HL-60 (cell line): Measurements from ENCODE around the gene BRICD5.

ENCODE experiments used
- DNase-seq, 2 experiments: peaks; one replicate each; pipeline ENCODE4 v3.0.0-alpha.2; 2010 to 2020; ENCODE audit warnings: low read depth in 1 of 2, low spot score in 1 of 2
- H3K27ac ChIP-seq: fragments of 250-450 bp; sonication (Bioruptor Pico); replicated peaks from 2 replicates; pipeline ENCODE4 v1.5.1; 2020; ENCODE audit warnings: mild to moderate bottlenecking, moderate library complexity
- H3K27me3 ChIP-seq: fragments of 250-450 bp; sonication (Bioruptor Pico); 2 replicates; pipeline ENCODE4 v1.5.1; 2021; ENCODE audit warnings: mild to moderate bottlenecking, moderate library complexity; ENCODE audit not compliant: insufficient read depth, poor library complexity, severe bottlenecking
- H3K4me3 ChIP-seq: replicated peaks from 2 replicates; pipeline ENCODE4 v1.5.1; 2011; ENCODE audit warnings: mild to moderate bottlenecking, control low read depth, low read length; ENCODE audit not compliant: insufficient read depth
- CTCF ChIP-seq: IDR thresholded peaks from one replicate; pipeline ENCODE4 v1.5.1; 2011; ENCODE audit warnings: low read length, control low read depth, inconsistent platforms; ENCODE audit not compliant: insufficient read depth
- GABPA ChIP-seq: IDR thresholded peaks from 2 replicates; pipeline ENCODE4 v1.6.1; 2012; ENCODE audit warnings: low read depth
- POLR2AphosphoS5 ChIP-seq: IDR thresholded peaks from 2 replicates; pipeline ENCODE4 v1.6.1; 2012; ENCODE audit warnings: low read depth
- REST ChIP-seq: IDR thresholded peaks from 2 replicates; pipeline ENCODE4 v1.6.1; 2012; ENCODE audit warnings: low read depth; ENCODE audit not compliant: insufficient replicate concordance
- SPI1 ChIP-seq: IDR thresholded peaks from 2 replicates; pipeline ENCODE4 v1.6.1; 2012; ENCODE audit warnings: low read depth, mild to moderate bottlenecking, borderline replicate concordance

The BRICD5 gene

GRCh38 chr16:2176047-2176446, 34.6 kb downstream of the BRICD5 start:
- Histone ChIP-seq H3K27me3 (no peaks in the 10 kb centered on the region), H3K27ac (no peak overlapping the region), H3K4me3 (no peak overlapping the region)
- TF ChIP-seq REST (no peak), POLR2AphosphoS5 (no peak), CTCF (no peak), SPI1 (no peak), GABPA (no peak)
- no peak for DNase-seq

GRCh38 chr16:2175454-2175853, 35.2 kb downstream of the BRICD5 start:
- TF ChIP-seq SPI1: no peak
- no peak for TF ChIP-seq REST
- TF ChIP-seq CTCF: no peak
- no peak for TF ChIP-seq POLR2AphosphoS5
- TF ChIP-seq GABPA: no peak
- no peak for DNase-seq
- no peak overlapping the region for H3K27ac ChIP-seq
- no peaks in the 10 kb centered on the region for H3K27me3 ChIP-seq
- no peak overlapping the region for H3K4me3 ChIP-seq

GRCh38 chr16:2174396-2175131, 36.1 kb downstream of the BRICD5 start:
- Histone ChIP-seq H3K27ac (no peak overlapping the region), H3K27me3 (no peaks in the 10 kb centered on the region), H3K4me3 (no peak overlapping the region)
- no peak for DNase-seq
- TF ChIP-seq POLR2AphosphoS5 (no peak), SPI1 (no peak), GABPA (no peak), REST (no peak), CTCF (no peak)
